SU-DHL-6 (cell line): ENCODE measurements around the gene EOGT.

ENCODE experiments used
- H2AFZ ChIP-seq: fragments of 200-600 bp; sonication (generic); 2 replicates; pipeline ENCODE4 v1.6.1; 2014; ENCODE audit warnings: low read depth, mild to moderate bottlenecking, moderate library complexity, mixed read lengths, antibody characterized with exemption, low read length; ENCODE audit not compliant: severe bottlenecking
- H3F3A ChIP-seq: fragments of 200-600 bp; shearing (Covaris generic); 2 replicates; pipeline ENCODE4 v1.6.0; 2016; ENCODE audit warnings: antibody characterized with exemption, mild to moderate bottlenecking; ENCODE audit not compliant: insufficient read depth
- H3K27ac ChIP-seq: fragments of 200-600 bp; sonication (generic); 2 replicates; pipeline ENCODE4 v1.5.1; 2016; ENCODE audit warnings: low read depth, mild to moderate bottlenecking, low read length, moderate library complexity, mixed read lengths
- H3K27me3 ChIP-seq: fragments of 200-600 bp; sonication (generic), shearing (Covaris generic); 2 replicates; pipeline ENCODE4 v1.6.0; 2014; ENCODE audit warnings: mild to moderate bottlenecking, low read length
- H3K36me3 ChIP-seq: fragments of 200-600 bp; sonication (generic); 2 replicates; pipeline ENCODE4 v1.6.1; 2014; ENCODE audit warnings: mild to moderate bottlenecking, low read length, mixed read lengths
- H3K4me2 ChIP-seq: fragments of 300-600, 200-600 bp; shearing (Covaris generic), sonication (generic); 2 replicates; pipeline ENCODE4 v1.6.0; 2014; ENCODE audit warnings: low read length, low read depth, mild to moderate bottlenecking; ENCODE audit not compliant: poor library complexity, severe bottlenecking
- H3K4me3 ChIP-seq: fragments of 200-600 bp; sonication (generic); 2 replicates; pipeline ENCODE4 v1.5.1; 2014; ENCODE audit warnings: antibody characterized with exemption, low read length, mild to moderate bottlenecking, mixed read lengths; ENCODE audit not compliant: insufficient read depth, poor library complexity, severe bottlenecking
- H3K79me2 ChIP-seq: fragments of 200-600 bp; sonication (generic); 2 replicates; pipeline ENCODE4 v1.6.1; 2014; ENCODE audit warnings: mild to moderate bottlenecking, low read length, moderate library complexity; ENCODE audit not compliant: insufficient read depth
- H3K9ac ChIP-seq: fragments of 200-600 bp; sonication (generic); 2 replicates; pipeline ENCODE4 v1.7.0; 2014; ENCODE audit warnings: mild to moderate bottlenecking, low read length
- H3K9me2 ChIP-seq: fragments of 200-600 bp; sonication (generic); replicated peaks from 2 replicates; pipeline ENCODE4 v1.6.1; 2014; ENCODE audit warnings: low read length; ENCODE audit not compliant: insufficient read depth
- H3K9me3 ChIP-seq: fragments of 200-600 bp; sonication (generic); 2 replicates; pipeline ENCODE4 v1.6.1; 2014; ENCODE audit warnings: low read length, mixed read lengths; ENCODE audit not compliant: insufficient read depth
- H4K20me1 ChIP-seq: fragments of 200-600 bp; sonication (generic); 2 replicates; pipeline ENCODE4 v1.6.1; 2014; ENCODE audit warnings: low read depth, mild to moderate bottlenecking, antibody characterized with exemption, low read length, moderate library complexity, mixed read lengths
- CTCF ChIP-seq: fragments of 200-600 bp; sonication (generic); IDR thresholded peaks from one replicate; pipeline ENCODE4 v1.5.1; 2017; ENCODE audit warnings: antibody characterized with exemption, mild to moderate bottlenecking, low read length, moderate library complexity; ENCODE audit not compliant: insufficient read depth, poor library complexity, severe bottlenecking
- EZH2phosphoT487 ChIP-seq: fragments of 200-600 bp; sonication (generic), shearing (Covaris generic); conservative IDR thresholded peaks from 2 replicates; pipeline ENCODE4 v1.6.1; 2018; ENCODE audit warnings: mild to moderate bottlenecking, antibody characterized with exemption, low read length, moderate library complexity, mixed read lengths

EOGT gene

GRCh38 chr3:69032142-69032541 is 18.7 kb upstream of the EOGT start:
- Histone ChIP-seq H3K36me3 (peaks cover 46% of the 10 kb centered on the region; the same call in 1 of the 2 replicates), H4K20me1 (no peaks in the 10 kb centered on the region), H3K9me2 (no peaks in the 10 kb centered on the region), H3F3A (no peaks in the 10 kb centered on the region), H3K79me2 (no peaks in the 10 kb centered on the region), H2AFZ (no peak overlapping the region), H3K27ac (no peak overlapping the region), H3K4me3 (no peak overlapping the region), H3K4me2 (no peak overlapping the region), H3K9me3 (no peaks in the 10 kb centered on the region), H3K27me3 (no peaks in the 10 kb centered on the region), H3K9ac (no peak overlapping the region)
- no peak for TF ChIP-seq EZH2phosphoT487
- TF ChIP-seq CTCF = no peak

GRCh38 chr3:69031635-69032034 is 18.2 kb upstream of the EOGT start:
- Histone ChIP-seq H3K36me3 (peaks cover 46% of the 10 kb centered on the region; the same call in 1 of the 2 replicates), H3K9me2 (no peaks in the 10 kb centered on the region), H3K27me3 (no peaks in the 10 kb centered on the region), H3K9ac (no peak overlapping the region), H3F3A (no peaks in the 10 kb centered on the region), H3K4me3 (no peak overlapping the region), H3K27ac (no peak overlapping the region), H3K79me2 (no peaks in the 10 kb centered on the region), H3K4me2 (no peak overlapping the region), H4K20me1 (no peaks in the 10 kb centered on the region), H2AFZ (no peak overlapping the region), H3K9me3 (no peaks in the 10 kb centered on the region)
- TF ChIP-seq CTCF (no peak), EZH2phosphoT487 (no peak)

- Histone ChIP-seq H3K4me2 (no peak overlapping the region), H4K20me1 (no peaks in the 10 kb centered on the region), H3K4me3 (no peak overlapping the region), H3K9ac (no peak overlapping the region), H3K9me2 (no peaks in the 10 kb centered on the region), H3K9me3 (no peaks in the 10 kb centered on the region), H3K79me2 (no peaks in the 10 kb centered on the region), H3K27me3 (no peaks in the 10 kb centered on the region), H3K36me3 (peaks cover 49% of the 10 kb centered on the region), H3F3A (peaks cover 22% of the 10 kb centered on the region; the same call in 1 of the 2 replicates), H3K27ac (no peak overlapping the region), H2AFZ (no peak overlapping the region)
- no peak for TF ChIP-seq CTCF
- TF ChIP-seq EZH2phosphoT487 = no peak
These were observed 7.4 kb upstream of the EOGT start for GRCh38 chr3:69020857-69021256.
